Pons (tissue), 1 donor: ENCODE measurements around the gene SPEM1.
A peak's percentile ranks its signal among the peaks of the same experiment; 100 is the strongest.
"Not testable (repeated sequence)": the region's sequence is repeated elsewhere in the genome, so short reads cannot be mapped to it uniquely, and the experiment has no call there.

ENCODE experiments used
- DNase-seq: peaks from one replicate; pipeline ENCODE4 v3.0.0-alpha.2; 2016; ENCODE audit warnings: low spot score

Gene SPEM1

DNA sequence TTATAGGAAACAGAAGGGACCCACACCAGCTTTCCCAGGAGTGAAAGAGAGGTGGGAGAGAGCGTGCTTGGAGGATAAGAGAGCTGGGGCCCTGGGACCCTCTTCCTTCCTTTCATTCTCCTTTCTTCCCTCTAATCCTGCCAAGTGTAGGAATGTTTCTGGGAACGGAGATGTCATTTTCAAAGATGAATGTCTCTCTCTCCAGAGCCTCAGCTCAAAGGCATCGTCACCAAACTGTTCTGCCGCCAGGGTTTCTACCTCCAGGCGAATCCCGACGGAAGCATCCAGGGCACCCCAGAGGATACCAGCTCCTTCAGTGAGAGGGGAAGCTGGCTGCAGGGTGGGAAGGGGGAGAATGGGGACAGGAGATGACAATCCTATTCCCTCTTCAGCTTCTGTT, 21.1 kb downstream of the SPEM1 start:
- no peak for DNase-seq

DNA sequence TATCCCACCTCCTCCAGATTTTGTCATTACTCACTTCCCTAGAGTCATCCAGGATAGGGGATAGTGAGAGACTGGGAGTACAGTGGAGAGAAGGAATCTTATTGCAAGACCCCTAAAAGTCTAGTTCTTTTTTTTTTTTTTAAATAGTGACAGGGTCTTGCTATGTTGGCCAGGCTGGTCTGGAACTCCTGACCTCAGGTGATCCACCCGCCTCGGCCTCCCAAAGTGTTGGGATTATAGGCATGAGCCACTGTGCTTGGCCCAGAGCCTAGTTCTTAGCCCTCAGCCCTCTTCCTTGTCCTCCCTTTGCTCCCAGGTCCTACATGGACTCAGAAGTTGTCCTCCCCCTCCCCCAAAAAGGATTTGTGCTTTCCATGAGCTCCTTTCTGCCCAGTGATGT, 22.0 kb downstream of the SPEM1 start:
- DNase-seq: no peak

DNA sequence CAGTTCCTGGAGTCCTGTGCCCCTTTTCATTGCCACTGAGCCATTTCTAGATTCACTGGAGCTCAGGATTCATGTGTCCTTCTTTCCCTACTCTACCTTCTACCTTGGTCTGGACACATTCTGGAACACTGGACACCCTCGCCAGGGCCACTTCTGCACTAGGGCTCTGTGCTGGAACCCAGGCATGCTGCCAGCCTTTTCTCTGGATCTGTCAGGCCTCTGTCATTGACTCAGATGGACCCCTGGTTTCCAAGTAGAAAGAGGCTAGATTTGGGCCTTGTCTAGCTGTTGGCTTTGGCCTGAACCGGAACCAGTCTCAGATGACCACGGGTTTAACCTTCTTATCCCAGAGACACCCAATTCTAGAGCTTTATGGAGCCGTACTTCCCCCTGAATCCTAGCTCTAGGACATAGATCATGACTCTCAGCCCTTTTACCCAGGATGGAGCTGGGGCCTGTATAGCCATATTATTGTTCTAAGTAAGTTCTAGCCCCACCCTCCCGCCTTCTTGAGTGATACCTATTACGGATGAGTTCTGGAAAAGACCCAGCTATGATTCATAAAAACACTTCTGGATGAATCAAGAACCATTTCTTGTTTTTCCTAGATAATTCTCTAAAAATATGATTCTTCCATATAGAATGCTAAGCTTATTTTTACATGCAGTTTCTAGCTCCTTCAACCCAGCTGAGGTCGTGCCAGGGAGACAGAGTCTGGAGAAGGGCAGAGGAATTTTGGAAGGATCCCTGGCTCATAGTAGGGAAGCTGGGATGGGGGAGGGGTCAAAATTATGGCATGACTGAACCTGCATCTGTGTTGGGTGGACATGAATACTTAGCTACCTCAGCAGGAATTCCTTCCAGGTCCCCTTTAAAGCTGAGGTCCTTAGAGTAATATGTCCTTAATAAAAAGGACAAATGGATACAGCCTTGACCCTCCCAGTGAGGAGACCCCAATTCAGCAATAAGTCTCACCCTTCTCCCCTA, 23.7 kb downstream of the SPEM1 start:
- DNase-seq: no peak

DNA sequence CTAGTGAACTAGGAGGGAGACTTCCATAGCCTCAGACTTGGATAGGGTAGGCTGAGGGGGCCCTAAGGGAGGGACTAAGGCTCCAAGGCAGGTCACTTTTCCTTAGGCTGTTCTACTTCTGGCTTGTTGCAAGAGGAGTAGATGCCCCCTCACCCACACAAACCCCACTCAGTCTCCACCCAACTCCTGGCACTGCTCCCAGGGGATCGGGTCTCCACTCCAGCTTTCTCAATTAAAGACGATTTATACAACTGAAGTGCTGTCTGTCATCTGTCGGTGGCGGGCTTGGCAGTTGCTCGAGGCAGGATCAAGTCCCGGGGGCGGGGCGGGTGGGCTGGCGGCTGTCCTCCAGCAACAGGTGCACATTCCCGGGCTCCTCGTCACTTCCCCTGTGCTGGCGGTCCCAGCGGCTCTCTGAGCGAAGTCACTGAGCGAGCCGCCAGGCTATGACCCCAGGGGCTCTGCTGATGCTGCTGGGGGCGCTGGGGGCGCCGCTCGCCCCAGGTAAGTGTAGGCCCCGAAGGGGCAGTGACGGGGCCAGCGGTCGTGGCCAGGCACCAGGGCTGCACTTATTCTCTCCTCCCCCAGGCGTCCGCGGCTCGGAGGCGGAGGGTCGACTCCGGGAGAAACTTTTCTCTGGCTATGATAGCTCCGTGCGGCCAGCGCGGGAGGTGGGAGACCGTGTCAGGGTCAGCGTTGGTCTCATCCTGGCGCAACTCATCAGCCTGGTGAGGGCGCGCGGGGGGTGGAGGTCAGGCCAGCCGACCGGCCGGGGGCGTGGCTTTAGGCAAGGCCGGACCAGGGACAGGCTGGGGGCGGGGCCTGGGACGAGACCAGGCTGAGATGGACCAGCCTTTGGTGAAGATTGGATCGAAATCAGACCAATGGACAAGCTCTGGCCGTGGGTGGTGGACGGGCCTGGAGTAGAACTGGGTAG, 24.8 kb downstream of the SPEM1 start, which contains the start of gene CHRNB1:
CHRNB1 (plus strand) TSS at position 380 of the 937 bp plus-strand sequence; CDS start at position 447, 67 bp downstream.
- peak; percentile 66 for DNase-seq

DNA sequence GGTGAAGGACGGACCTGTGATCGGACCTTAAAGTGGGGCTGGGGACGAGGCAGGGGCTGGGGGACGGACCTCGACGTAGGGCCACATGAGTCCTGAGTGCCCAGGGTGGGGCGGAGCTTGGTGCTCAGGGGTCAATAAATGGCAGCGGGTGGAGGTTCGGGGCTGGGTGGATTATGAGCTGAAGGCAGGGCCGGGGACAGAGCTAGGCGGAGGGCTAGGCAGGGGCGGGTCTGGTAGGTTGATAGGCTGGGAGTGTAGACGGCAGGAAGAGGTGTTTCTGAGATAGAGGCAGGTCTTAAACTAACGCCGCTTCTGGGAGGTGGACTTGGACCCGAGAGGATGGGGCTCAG, 25.5 kb downstream of the SPEM1 start:
- no peak for DNase-seq

DNA sequence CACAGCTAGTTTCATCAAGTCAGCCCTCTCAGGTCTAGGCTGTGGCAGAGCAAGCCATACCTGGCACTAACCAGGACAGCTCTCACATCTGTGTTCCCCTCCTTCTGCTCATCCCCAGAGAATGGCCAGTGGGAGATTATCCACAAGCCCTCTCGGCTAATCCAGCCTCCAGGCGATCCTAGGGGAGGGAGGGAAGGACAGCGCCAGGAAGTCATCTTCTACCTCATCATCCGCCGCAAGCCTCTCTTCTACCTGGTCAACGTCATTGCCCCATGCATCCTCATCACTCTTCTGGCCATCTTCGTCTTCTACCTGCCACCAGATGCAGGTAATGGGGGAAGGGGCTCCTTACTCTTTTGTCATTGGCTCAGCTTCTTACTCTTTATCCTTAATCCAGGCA, 28.3 kb downstream of the SPEM1 start:
- no peak for DNase-seq

DNA sequence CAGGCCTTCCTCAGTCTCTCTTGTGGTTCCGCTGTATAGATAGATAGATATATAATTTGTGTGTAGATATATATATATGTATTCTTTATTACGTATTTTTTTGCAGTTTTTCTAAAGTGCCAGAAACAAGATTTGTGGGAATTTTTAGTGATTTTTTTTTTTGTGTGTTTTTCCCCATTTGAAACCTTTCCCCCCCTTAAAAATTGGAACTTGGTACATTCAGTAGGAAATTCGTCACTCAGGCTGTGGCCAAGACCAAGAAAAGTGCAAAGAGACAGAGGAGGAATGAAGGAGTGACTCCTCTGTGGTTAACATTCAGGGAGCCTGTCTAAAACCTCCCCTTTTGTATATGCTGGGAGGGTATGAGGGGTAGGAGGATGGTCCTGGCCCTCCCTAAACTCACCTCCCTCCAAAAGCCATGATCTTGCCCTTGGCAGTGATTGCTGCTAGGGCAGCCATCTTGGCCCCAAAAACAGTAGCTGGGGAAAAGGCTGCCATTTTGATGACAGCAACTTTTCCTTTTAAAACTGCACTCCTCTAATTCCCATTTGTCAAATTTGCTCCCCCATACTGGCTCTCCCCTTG, 39.9 kb downstream of the SPEM1 start:
- DNase-seq: no peak

DNA sequence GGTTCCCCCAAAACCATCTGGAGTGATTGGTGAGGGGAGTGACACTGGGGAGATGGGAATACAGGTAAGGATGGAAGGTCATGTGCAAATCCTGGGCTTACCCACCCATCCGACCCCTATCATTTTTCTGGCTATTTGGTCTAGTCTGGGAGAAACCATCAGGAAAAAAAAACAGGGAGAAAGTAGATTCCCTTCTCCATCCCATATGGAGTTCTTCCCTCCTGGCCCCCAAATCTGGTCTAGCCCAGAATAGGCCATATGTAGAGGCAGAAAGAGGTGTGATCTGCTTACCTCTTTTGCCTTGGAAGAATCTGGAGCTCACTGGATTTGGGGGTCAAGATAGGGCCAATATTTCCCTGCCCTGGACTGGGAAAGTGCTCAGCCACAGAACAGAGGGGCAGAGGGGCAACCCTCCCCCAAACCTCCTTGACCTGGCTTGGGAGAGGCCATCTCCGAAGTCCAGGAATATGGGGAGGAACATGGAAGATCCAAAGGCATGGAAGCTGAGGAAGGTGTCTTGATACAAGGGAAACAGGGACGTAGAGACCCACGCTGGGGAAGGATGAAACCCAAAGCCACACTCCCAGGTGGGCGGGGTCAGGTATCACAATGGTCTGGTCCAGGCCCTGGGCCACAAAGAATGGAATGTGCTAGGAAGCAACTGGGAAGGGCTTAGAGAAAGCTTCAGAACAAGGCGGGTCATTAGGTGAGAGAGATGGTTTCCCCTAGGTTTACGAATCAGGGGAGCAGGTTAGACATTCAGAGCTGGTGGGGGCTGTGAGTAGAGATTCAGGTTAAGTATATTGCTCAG, 40.9 kb downstream of the SPEM1 start:
- DNase-seq: no peak

DNA sequence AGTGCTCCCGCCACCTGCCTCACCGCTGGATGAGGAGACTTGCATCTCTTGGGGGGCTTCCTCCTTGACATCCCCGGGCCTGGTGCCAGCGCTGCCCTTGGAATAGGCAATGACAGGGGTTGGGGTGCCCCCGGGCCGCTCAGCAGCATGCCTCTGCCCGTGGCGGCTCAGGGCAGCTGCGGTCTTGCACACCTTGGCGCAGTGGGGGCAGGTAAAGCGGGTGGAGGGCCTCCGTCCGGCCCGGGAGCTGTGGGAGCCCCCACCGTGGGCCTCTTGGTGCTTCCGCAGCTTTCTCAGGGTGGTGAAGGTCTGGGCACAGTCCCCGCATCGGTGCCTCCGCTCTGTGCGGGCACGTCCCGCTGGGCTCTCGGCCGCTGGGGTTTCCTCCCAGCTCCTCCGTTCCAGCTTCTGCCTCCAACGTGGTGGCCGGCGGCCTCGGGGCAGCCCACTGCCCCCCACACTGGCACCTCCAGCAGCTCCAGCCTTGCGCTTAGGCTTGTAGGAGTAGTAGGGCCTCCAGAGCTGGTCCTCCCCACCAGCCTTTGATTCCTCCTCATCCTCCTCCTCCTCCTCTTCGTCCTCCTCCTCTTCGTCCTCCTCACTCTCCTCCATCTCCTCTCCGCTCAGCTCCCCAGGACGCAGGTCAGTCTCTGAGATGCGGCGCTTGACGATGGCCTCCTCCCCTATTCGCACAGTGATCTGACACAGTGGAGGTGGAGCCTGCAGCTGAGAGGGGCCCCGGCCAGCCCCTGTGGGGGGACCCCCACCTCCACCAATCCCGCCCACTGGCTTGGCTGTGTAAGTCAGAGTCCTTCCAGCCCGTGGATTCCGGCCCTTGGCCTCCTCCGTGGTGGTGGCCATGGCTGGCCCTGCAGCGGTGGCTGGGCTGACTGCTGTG, 42.6 kb downstream of the SPEM1 start:
- no peak for DNase-seq

DNA sequence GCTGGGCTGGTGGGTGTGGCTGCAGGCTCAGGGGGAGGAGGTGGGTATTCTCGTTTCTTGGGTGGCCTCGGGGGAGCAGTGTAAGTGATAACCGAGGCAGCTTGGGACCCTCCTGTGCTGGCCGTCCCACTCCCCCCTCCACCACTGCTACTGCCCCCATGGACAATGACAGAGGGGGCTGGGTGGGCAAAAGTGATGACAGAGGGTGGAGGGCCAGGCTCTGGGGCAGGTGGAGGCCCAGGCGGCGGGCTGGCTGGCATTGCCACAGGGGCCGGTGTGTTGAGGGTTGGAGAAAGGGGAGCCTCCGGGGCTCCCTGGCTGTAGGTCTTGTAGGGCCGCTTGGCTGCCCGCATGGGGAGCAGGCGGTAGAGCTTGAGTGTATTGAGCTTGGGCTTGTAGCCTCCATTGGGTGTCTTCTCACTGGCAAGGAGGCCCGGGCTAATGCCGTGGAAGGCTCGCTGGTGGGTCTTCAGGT, 43.3 kb downstream of the SPEM1 start:
- DNase-seq: no peak

DNA sequence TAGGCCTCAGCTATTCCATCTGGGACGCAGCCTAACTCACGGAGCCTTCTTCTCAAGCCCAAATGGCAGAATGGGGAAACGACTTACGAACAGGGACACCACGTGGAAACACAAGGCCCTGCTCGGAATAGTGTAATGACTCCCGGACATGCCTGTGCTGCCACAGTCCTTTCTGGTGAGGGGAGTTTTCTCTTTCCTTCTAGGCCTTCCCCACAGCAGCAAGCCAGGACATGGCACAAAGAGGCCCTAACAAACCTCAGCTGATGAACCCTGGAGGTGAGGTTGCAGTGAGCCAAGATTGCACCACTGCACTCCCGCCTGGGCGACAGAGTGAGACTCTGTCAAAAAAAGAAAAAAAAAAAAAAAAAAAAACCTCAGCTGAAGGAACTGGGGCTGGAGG, 44.0 kb downstream of the SPEM1 start:
- no peak for DNase-seq

DNA sequence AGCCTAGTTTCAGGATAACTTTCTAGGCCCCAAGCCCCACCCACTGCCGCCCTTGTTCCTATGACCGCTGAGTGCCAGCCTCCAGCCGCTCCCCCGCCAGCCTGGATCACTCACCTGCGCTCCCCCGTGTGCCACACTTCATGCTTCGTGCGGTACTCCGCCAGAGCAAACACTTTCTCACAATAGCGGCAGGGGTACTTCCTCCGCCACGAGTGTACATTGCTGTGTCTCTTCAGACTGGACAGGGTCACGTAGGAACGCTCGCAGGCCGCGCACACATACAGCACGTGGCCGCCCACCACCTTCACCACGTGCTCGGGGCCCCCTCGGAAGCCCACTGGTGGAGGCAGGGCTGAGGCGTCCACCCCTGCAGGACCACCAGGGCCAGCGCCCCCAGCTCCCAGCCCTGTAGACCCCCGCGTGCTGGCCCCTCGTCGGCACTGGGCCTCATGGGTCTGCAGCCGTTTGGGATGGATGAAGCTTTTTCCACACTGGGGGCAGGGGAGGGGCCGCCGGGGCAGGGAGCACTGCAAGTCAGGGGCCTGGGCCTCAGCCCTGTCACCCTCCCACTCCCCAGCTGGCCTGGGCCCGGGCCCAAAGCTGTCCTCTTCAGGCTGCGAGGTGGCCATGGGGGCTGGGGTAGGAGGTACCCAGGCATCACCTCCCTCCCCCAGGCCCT, 45.6 kb downstream of the SPEM1 start:
- no peak for DNase-seq

DNA sequence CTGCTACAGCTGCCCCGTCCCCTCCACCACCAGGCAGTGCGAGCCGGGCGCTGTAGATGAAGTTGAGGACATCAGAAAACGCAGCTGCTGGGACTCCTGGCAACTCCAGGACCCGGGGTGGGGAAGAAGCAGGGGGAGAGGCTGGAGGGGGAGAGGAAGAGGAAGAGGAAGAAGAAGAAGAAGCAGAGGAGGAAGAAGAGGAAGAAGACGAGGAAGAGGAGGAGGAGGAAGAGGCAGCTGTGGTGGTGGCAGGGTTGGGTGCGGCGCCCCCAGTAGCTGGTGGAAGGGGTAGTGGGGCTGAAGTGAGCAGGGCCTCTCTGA, 46.2 kb downstream of the SPEM1 start:
- no peak for DNase-seq

DNA sequence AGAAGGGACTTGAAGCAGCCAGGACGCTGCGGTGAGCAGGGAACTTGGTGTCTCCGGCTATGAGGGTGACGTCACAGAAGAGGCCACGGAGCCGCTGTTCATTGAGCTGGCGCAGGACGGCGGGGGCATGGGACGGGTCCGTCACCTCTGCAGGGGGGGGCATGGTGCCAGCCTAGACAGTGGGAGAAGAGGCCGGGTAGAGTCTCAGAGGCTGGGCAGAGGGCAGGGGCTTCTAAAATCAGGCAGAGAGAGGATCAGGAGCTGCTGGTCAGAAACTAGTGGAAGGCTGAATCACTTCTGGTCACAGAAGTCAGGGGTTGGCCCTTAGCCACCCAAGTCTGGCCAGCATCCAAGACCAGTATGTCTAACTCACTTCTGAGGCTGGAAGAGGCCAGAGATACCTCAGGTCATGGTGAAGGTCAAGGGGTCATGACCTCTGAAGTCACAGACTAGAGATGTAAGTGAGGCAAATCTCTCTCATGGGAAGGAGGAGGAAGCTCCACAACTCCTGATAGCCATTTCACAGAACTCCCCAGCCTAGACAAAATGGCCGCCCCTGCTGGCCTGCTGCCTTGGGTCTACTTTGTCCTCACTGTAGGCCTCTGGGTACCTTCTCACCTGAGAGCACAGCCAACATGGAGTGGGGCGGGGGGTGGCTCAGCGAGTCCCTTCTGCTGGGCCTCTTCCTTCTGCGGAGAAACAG, 46.7 kb downstream of the SPEM1 start:
- DNase-seq: no peak

DNA sequence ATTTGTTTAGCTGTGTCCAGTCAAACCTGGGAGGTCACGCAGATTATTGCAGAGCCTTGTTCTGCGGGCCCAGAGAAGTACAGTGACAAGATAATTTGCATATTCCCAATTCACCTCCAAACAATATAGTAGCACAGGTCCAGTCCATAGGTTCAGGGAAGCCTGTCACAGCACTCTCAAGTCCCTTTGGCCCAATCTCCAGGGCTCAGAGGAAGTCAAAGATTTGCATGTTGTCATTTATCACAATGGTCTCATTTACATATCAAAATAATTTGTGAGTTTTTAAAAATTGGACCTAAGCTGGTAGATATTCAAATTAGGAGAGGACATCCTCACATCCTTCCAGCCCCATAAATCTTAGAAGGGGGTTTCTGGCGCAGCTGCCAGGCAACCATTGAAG, 47.4 kb downstream of the SPEM1 start:
- no peak for DNase-seq

DNA sequence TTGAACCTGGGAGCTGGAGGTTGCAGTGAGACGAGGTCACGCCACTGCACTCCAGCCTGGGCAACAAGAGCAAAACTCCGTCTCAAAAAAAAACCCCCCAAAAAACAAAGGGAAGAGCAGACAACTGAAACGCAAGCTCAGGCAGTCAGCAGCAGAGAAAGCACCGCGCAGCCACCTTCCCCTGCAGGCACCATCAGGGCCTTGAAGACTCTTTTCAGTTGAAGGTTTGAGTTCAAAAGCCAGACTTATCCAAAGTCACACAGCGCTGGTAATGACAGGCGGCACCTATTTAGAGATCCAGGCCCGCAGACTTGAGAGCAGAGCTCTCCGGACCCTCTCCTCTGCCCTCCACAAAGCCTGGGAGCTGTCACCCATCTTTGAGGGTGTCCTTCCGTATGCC, 48.2 kb downstream of the SPEM1 start:
- no peak for DNase-seq

DNA sequence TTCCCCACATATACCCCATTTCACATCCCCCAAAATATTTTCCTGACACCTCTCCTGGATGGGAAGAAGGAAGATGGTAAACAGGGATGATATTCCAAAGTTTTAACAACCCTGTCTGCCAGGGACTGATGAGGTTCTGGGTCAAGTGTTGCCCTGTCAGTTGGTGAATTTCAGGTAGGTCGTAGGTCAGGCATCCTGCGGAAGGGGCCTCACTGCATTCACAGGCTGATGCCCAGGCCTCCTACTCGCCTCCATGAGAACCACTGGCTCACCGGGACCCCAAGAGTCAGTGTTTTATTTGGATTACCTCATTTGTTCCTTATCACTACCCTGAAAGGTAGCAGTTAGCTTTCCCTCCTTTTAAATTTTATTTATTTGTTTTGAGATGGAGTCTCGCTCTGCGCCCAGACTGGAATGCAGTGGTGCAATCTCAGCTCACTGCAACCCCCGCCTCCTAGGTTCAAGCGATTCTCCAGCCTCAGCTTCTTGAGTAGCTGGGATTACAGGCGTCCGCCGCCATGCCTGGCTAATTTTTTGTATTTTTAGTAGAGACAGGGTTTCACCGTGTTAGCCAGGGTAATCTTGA, 48.8 kb downstream of the SPEM1 start:
- no peak for DNase-seq

DNA sequence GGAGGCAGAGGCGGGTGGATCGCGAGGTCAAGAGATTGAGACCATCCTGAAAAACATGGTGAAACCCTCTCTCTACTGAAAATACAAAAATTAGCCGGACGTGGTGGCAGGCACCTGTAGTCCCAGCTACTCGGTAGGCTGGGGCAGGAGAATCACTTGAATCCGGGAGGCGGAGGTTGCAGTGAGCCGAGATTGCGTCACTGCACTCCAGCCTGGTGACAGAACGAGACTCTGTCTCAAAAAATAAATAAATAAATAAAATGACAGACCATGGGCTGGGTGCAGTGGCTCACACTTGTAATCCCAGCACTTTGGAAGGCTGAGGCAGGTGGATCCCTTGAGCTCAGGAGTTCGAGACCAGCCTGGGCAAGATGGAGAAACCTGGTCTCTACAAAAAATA, 49.7 kb downstream of the SPEM1 start:
- not testable (repeated sequence) for DNase-seq

DNA sequence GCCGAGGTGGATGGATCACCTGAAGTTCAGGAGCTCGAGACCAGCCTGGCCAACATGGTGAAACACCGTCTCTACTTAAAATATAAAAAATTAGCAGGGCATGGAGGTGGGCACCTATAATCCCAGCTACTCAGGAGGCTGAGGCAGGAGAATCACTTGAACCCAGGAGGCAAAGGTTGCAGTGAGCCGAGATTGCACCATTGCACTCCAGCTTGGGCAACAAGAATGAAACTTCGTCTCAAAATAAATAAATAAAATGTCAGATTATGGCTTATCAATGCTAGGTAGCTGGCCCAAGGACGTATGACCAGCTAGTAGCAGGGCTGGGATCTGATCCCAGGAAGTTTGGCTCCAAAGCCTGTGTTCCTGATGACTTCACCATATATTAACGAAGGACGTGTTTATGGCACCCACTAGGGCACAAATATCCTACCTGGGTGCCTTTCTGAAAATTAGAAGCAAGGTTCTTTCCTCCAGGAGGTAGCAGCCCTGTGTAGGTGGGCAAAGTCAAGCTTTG, 50.4 kb downstream of the SPEM1 start:
- not testable (repeated sequence) for DNase-seq
